T-helper 17 cell (primary cell): ENCODE results near the gene THNSL1. TPM values are rescaled to one million over a fixed set of nuclear protein-coding genes. Genes with fewer than 3 reads are reported as not detected.

Experiments
- ATAC-seq: fragments of 150-1000 bp; cut with Tn5 transposase; 2 replicates; pipeline ENCODE4 v1.10.0; 2021; ENCODE audit warnings: mild to moderate bottlenecking, moderate library complexity
- DNase-seq, 3 donors: peaks; one replicate each; pipeline versions ENCODE4 v3.0.0 to v3.0.0-alpha.2; 2020 to 2021
- H3K9me3 ChIP-seq: one replicate; pipeline ENCODE4 v1.7.0; 2013; ENCODE audit warnings: low read length, mild to moderate bottlenecking; ENCODE audit not compliant: control insufficient read depth, poor library complexity, severe bottlenecking
- H3K27ac Mint-ChIP-seq: one replicate; pipeline ENCODE4 v1.8.0; 2022; ENCODE audit warnings: mild to moderate bottlenecking, moderate library complexity, mixed read lengths
- H3K27me3 Mint-ChIP-seq: one replicate; pipeline ENCODE4 v1.8.0; 2022; ENCODE audit warnings: mixed read lengths
- H3K36me3 Mint-ChIP-seq: one replicate; pipeline ENCODE4 v1.8.0; 2022; ENCODE audit warnings: low read depth, mixed read lengths
- H3K4me1 Mint-ChIP-seq: one replicate; pipeline ENCODE4 v1.8.0; 2022; ENCODE audit warnings: mild to moderate bottlenecking, mixed read lengths
- H3K4me3 Mint-ChIP-seq: one replicate; pipeline ENCODE4 v1.8.0; 2022; ENCODE audit warnings: mild to moderate bottlenecking, moderate library complexity, mixed read lengths
- total RNA-seq, 4 donors: library from RNA in 2 of 4; stranded (reverse) in 2 of 4; gene quantifications; one replicate each; pipeline ENCODE4 v1.2.3 and lab custom pipeline; 2022 to 2026

Gene THNSL1
- total RNA-seq, 2 donors from 2014 or later = 0.73 to 1.4 TPM

GRCh38 chr10:25050402-25050801, 34.0 kb downstream of the THNSL1 start:
- no peak overlapping the region for H3K4me3 Mint-ChIP-seq
- no peak for ATAC-seq

DNA sequence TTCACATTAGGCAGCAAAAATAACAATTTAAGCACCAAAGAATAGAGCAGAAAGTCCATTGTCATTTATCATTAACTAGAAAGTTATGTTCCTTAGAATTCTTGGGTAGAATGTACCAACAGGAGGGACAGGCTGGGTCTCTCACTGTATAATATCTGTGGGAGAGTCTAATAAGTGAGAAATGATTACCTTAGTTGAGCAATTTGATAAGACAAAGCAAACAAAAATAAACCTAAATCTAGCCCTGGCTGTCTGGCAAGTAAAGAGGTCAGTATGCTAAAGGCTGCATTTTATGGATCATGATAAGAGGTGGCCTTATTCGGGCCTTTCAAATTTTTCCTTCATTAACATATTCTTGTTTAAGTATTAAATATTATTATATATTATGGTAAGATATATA, 35.6 kb downstream of the THNSL1 start:
- Mint-ChIP-seq H3K4me1 (no peaks in the 10 kb centered on the region), H3K27ac (no peak overlapping the region), H3K4me3 (no peak overlapping the region), H3K36me3 (peaks cover 9% of the 10 kb centered on the region), H3K27me3 (peaks cover 32% of the 10 kb centered on the region)
- no peak for DNase-seq
- no peak for ATAC-seq
- no peaks in the 10 kb centered on the region for H3K9me3 ChIP-seq

More at GRCh38 chr10:25050402-25050801, 34.0 kb downstream of the THNSL1 start:
- H3K9me3 ChIP-seq = no peaks in the 10 kb centered on the region
- peaks cover 9% of the 10 kb centered on the region for H3K36me3 Mint-ChIP-seq
- no peaks in the 10 kb centered on the region for H3K4me1 Mint-ChIP-seq
- H3K27me3 Mint-ChIP-seq = peaks cover 34% of the 10 kb centered on the region
- no peak overlapping the region for H3K27ac Mint-ChIP-seq
- no peak for DNase-seq

DNA sequence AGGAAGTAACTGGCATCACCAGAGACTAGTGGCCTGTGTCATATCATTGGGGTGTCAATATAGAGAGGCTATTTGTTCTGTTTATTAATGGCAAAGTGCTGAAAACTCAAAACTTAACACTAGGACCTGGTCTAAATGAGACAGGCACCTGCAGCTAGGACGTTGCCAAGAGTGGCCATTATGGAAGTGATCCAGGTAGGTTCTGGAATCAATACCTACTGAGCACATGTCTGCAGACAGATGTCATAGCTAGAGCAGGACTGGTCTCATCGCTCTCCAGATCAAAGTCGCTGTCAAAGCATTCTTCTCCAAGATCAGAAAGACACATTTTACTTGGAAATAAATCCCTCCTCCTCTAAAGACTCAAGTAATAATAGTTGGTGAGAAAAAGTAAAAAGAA, 40.3 kb downstream of the THNSL1 start:
- H3K9me3 ChIP-seq = no peaks in the 10 kb centered on the region
- H3K36me3 Mint-ChIP-seq = no peaks in the 10 kb centered on the region

DNA sequence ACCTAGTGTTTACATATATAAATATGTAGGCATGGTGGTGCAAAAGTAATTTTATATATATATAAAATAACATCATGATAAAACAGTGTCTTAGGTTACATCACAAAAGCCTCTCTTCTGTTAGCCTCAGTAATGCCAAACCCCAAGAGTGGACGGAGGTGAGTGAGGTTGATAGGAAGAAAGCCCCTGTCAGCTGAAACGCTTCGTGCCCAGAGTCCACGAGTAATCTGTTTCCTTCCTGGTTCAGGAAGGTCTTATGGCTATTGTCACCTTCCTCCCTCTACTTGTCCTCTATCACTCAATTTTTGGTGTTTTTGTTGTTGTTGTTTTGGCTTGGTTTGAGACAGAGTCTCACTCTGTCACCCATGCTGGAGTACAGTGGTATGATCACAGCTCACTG, 41.5 kb downstream of the THNSL1 start:
- no peaks in the 10 kb centered on the region for H3K9me3 ChIP-seq
- Mint-ChIP-seq H3K27ac (no peak overlapping the region), H3K4me1 (peaks cover 7% of the 10 kb centered on the region), H3K36me3 (no peaks in the 10 kb centered on the region), H3K27me3 (peaks cover 6% of the 10 kb centered on the region), H3K4me3 (no peak overlapping the region)
- DNase-seq (no peak), ATAC-seq (no peak)

More for the DNA sequence above, 40.3 kb downstream of the THNSL1 start:
- no peak overlapping the region for H3K4me3 Mint-ChIP-seq
- peaks cover 6% of the 10 kb centered on the region for H3K27me3 Mint-ChIP-seq
- DNase-seq (no peak), ATAC-seq (no peak)
- no peak overlapping the region for H3K27ac Mint-ChIP-seq
- peaks cover 3% of the 10 kb centered on the region for H3K4me1 Mint-ChIP-seq

DNA sequence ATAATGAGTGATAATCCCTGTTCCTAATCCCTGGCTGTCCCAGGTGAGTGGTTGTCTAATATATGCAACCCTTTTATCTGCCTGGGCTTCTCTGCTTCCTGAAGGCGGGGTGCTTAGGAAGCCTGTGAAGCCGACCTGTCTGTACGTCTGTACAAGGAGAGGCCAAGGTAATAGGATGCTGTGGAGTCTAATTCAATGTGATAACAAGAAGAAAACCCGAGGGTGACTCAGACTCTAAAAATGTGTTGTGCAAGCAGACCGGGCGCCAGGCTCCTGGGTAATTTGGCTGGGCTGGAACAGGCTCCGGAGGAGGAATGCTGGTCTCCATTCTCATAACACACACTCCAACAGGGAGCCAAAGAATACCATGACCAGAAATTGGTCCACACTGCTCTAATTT, 43.6 kb downstream of the THNSL1 start:
- H3K36me3 Mint-ChIP-seq = peaks cover 3% of the 10 kb centered on the region
- no peak for ATAC-seq
- H3K27ac Mint-ChIP-seq = no peak overlapping the region
- no peak for DNase-seq
- H3K27me3 Mint-ChIP-seq = peaks cover 11% of the 10 kb centered on the region
- peaks cover 14% of the 10 kb centered on the region for H3K4me1 Mint-ChIP-seq
- H3K4me3 Mint-ChIP-seq = no peak overlapping the region
- no peaks in the 10 kb centered on the region for H3K9me3 ChIP-seq

- Mint-ChIP-seq H3K36me3 (peaks cover 3% of the 10 kb centered on the region), H3K4me3 (no peak overlapping the region), H3K4me1 (peaks cover 14% of the 10 kb centered on the region), H3K27ac (peak overlapping the region; percentile 17), H3K27me3 (peaks cover 8% of the 10 kb centered on the region)
- DNase-seq (no peak), ATAC-seq (no peak)
- H3K9me3 ChIP-seq = no peaks in the 10 kb centered on the region
Measured at GRCh38 chr10:25061125-25061524, 44.7 kb downstream of the THNSL1 start.

DNA sequence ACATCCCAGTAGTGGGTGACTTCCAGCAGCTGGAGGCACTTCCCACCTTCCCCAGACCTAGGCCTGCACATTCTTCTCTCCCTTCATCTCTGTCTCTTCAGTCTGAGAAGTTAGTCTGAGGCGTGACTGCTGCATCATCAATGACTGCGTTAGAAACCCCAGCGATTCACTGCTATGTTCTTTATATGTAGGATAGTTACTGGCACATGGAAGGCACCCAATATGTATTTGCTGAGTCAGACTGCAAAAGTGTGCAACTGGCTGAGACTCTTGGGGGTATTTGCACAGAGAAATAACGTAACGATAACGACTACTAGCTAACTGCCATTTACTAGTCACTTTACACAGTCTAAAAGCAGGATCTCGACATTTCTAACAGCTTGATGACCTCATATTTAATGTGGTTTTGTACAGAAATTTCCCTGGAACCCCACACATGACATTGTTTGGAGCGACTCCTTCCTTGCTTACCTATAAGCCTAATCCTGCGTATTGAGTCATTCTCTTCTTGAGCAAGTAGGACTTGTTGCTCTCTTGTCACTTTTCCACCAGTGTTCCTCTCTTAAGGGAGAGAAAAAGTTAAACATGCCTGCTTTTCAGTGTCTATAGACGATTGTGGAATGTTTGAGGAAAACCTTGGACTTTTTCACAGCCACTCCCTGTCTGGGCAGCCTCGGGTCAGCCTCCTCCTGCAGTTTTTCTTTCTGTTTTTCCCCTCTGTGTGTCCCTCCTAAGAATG, 45.5 kb downstream of the THNSL1 start:
- peak overlapping the region; percentile 84 for H3K27ac Mint-ChIP-seq
- peaks cover 14% of the 10 kb centered on the region for H3K4me1 Mint-ChIP-seq
- H3K27me3 Mint-ChIP-seq = peaks cover 5% of the 10 kb centered on the region
- DNase-seq (no peak), ATAC-seq (no peak)
- H3K4me3 Mint-ChIP-seq = peak overlapping the region; percentile 72
- H3K9me3 ChIP-seq = no peaks in the 10 kb centered on the region
- H3K36me3 Mint-ChIP-seq = peaks cover 3% of the 10 kb centered on the region

GRCh38 chr10:25063157-25063556, 46.7 kb downstream of the THNSL1 start:
- DNase-seq (no peak), ATAC-seq (no peak)
- H3K9me3 ChIP-seq = no peaks in the 10 kb centered on the region
- Mint-ChIP-seq H3K4me1 (peaks cover 14% of the 10 kb centered on the region), H3K4me3 (peak overlapping the region; percentile 46), H3K27ac (peak overlapping the region; percentile 84), H3K27me3 (peaks cover 10% of the 10 kb centered on the region), H3K36me3 (peaks cover 3% of the 10 kb centered on the region)

DNA sequence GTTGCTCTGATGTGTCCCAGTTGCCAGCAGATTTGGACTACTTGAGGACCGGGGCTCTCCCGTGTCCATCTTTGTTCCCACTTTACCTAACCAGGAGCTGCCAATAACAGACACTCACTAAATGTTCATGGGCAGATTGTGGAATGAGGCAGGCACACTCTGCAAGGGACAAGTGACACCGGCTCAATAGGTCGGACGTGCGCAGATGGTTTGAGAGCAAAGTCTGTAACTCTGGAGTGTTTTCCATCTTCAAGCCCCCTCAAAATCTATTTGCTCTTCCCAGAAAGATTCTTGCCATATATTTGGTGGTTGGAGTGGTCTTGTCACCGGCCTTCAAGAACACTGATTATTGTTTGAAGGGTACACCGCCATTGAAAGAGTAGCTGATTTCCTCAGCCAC, 47.2 kb downstream of the THNSL1 start:
- peak overlapping the region; percentile 46 for H3K4me3 Mint-ChIP-seq

DNA sequence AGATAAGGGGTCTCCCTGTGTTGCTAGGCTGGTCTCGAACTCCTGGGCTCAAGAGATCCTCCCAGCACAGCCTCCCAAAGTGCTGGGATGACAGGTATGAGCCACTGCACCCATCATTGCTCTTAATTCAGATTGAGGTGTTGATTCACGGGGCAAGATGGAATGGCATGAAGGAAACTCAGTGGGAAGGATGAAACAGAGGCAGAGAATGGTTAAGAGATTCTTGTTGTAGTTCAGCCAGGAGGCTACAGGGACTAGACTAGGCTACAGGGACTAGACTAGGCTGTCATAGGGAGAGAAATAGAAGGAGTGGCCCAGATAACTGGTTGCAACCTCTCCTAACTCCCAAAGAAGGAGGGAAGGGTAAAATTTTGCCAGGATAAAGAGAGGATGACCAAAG, 48.0 kb downstream of the THNSL1 start:
- Mint-ChIP-seq H3K36me3 (peaks cover 3% of the 10 kb centered on the region), H3K4me3 (no peak overlapping the region)

More for the DNA sequence above, 47.2 kb downstream of the THNSL1 start:
- Mint-ChIP-seq H3K27ac (no peak overlapping the region), H3K36me3 (peaks cover 3% of the 10 kb centered on the region), H3K4me1 (peaks cover 14% of the 10 kb centered on the region), H3K27me3 (peaks cover 14% of the 10 kb centered on the region)
- ATAC-seq (no peak), DNase-seq (no peak)
- H3K9me3 ChIP-seq = no peaks in the 10 kb centered on the region

GRCh38 chr10:25065761-25066476, 49.5 kb downstream of the THNSL1 start:
- no peak overlapping the region for H3K27ac Mint-ChIP-seq
- no peak for ATAC-seq
- H3K4me1 Mint-ChIP-seq = peaks cover 14% of the 10 kb centered on the region
- DNase-seq = no peak
- H3K27me3 Mint-ChIP-seq = peaks cover 14% of the 10 kb centered on the region
- no peak overlapping the region for H3K4me3 Mint-ChIP-seq
- H3K9me3 ChIP-seq = no peaks in the 10 kb centered on the region
- peaks cover 3% of the 10 kb centered on the region for H3K36me3 Mint-ChIP-seq

More for the DNA sequence above, 48.0 kb downstream of the THNSL1 start:
- no peak overlapping the region for H3K27ac Mint-ChIP-seq
- peaks cover 14% of the 10 kb centered on the region for H3K27me3 Mint-ChIP-seq
- H3K4me1 Mint-ChIP-seq = peaks cover 14% of the 10 kb centered on the region
- H3K9me3 ChIP-seq = no peaks in the 10 kb centered on the region
- DNase-seq (no peak), ATAC-seq (no peak)

GRCh38 chr10:25068152-25069058, 52.0 kb downstream of the THNSL1 start:
- Mint-ChIP-seq H3K4me1 (peaks cover 5% of the 10 kb centered on the region), H3K27ac (no peak overlapping the region), H3K36me3 (peaks cover 3% of the 10 kb centered on the region), H3K4me3 (no peak overlapping the region), H3K27me3 (peaks cover 19% of the 10 kb centered on the region)
- DNase-seq (no peak), ATAC-seq (no peak)
- H3K9me3 ChIP-seq = no peaks in the 10 kb centered on the region

DNA sequence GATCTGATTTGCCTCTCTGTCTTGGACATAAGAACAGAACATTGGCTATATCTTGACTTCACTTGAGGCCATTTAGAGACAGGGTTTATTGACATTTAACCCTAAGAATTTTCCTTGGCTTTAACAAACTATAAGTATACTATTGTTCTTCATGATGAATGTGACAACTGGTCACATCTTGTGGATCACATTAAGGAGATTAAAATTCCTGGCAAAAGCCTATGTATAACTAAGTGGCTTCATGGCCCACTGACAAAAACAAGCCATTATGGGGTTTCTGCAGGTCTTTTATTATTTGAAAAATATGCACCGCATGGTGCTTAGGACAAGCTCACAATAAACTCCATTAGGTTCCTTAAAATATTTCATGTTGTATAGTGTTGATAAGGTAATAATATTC, 54.8 kb downstream of the THNSL1 start:
- no peaks in the 10 kb centered on the region for H3K36me3 Mint-ChIP-seq
- no peak for DNase-seq

More for the DNA sequence above, 54.8 kb downstream of the THNSL1 start:
- Mint-ChIP-seq H3K27me3 (peaks cover 28% of the 10 kb centered on the region), H3K4me3 (no peak overlapping the region), H3K4me1 (no peaks in the 10 kb centered on the region), H3K27ac (no peak overlapping the region)
- H3K9me3 ChIP-seq = no peaks in the 10 kb centered on the region
- no peak for ATAC-seq
